Eye (tissue), 1 donor: ENCODE data around the gene TMEM233.

ENCODE experiments used
- DNase-seq: peaks from one replicate; pipeline ENCODE4 v3.0.0-alpha.2; 2015

Gene TMEM233

DNA sequence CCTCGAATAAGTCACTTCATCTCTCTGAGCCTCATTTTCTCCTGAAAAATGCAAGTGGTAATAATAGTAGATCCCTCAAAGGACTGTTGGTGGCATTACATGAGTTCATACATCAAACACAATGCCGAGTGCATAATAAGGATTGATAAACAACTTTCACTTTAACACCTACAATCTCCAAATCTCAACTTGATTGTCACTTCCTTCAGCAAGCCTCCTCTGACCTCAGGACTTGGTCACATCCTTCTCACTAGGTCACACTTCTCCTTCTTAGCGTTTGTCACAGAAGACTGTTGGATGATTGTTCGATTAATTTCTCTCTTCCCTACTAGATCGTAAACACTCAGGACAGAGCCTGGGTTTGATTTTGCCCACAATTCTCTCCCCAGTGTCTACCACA, 66.5 kb downstream of the TMEM233 start:
- no peak for DNase-seq

GRCh38 chr12:119661882-119662281, 68.3 kb downstream of the TMEM233 start:
- no peak for DNase-seq

- DNase-seq: no peak
Observed at GRCh38 chr12:119664642-119665041, 71.1 kb downstream of the TMEM233 start.

GRCh38 chr12:119665164-119665929, 71.8 kb downstream of the TMEM233 start:
- no peak for DNase-seq

DNA sequence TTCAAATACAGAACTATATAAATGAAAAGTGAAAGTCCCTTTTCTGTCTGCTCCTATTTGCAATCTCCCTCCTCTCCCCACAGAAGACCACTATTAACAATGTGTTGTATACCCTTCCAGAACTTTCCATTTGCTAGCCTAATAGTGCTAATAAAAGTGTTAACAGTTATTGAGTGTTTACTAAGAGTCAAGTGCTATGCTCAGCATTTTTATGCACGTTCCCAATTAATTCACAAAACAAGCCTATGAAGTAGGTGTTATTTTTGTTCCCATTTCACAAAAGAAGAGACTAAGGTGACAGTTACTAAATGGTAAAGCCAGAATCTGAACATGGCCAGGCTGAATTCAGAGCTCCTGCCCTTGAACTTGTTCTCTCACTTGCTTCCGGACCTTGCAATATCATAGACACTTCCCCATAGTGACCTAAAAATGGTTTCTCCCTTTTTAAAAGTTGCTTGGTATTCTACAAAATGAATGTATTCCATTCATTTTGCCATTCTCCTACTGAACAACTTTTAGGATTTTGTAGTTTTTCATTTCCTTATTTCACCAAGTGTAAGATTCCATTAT, 72.7 kb downstream of the TMEM233 start:
- no peak for DNase-seq

DNA sequence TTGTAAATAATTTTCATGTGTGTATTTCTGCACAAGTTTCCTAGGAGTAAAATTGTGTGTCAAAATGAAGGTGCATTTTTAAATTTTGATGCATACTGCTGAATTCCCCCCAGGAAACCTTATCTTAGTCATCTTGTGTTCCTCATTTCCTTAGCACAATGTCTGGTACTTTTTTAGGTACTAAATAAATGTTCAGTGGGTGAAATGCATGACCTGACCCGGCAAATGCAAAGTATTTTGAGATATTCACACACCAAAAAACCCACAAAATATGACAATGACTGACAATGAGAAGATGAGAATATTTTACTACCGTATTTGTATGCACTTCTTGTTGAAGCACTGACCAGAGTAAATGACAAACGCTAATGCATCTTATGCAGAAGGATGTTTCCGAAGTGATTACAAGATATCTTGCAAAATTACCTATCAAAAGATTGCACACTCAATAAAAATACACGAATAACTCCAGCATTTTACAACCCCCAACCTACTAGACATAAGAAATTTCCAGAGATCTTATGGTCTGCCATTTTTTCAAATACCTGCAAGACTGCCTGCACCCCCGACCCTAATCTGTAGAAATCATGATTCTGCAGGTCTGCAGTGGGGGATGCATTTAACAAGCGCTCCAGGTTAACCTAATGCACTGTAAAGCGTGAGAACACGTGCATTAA, 73.5 kb downstream of the TMEM233 start:
- no peak for DNase-seq

DNA sequence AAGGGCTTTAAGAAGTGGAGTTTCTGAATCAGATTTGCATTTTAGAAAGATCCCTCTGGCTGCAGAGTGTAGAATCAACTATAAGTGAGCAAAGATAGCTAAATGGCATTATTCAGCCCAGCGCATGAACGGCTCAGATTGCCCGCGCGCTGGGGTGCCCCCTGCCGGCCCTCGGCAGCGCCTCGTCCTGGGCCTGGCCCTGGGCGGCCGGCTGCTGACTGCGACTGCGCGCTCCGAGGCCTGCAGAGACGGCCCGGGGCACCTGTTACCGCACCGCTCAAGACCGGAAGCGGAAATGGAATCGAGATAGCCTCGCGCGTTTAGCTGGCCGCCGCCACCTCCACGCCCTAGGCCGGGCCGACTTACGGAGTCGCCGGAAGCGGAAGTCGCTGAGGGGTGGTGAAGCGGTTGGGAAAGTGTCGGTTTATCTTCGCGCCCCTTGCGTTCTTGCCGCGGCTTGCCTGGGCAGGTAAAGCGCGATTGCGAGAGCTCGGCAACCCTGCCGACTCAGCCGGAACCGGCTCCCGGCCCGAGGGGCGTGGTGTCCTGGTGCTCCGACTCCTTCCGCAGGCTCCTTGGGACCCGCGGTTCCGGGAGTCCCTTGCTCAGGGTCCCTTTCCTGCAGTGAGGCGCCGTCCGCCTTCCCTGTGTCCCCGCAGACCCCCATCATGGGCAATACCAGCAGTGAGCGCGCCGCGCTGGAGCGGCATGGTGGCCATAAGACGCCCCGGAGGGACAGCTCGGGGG, 74.2 kb downstream of the TMEM233 start, which contains the start of gene PRKAB1:
Gene PRKAB1, plus strand, starts transcription at position 557 of the 747 bp plus-strand sequence. Its CDS starts 112 bp downstream, at position 669.
- peak; percentile 98 for DNase-seq

DNA sequence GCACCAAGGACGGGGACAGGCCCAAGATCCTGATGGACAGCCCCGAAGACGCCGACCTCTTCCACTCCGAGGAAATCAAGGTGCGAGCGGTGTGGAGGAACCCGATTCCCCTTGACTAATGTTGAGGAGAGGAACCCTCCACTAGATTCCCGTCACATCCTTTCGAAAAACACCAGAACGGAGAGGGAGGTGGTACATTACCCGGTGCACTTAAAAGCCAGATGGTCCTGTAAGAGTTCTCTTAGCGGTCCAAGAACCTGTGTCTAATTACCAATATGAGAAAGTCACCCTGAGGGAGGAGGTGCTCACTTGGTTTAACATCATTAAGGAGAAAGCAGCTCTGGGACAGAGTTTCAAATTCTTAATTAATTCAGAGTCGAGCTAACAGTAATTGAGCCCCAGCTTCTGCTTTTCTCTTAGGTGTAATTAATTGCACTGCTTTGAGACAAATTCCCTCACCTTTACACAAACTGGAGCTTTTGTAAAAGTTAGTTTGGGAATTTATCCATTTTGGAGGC, 74.8 kb downstream of the TMEM233 start:
- DNase-seq: no peak

DNA sequence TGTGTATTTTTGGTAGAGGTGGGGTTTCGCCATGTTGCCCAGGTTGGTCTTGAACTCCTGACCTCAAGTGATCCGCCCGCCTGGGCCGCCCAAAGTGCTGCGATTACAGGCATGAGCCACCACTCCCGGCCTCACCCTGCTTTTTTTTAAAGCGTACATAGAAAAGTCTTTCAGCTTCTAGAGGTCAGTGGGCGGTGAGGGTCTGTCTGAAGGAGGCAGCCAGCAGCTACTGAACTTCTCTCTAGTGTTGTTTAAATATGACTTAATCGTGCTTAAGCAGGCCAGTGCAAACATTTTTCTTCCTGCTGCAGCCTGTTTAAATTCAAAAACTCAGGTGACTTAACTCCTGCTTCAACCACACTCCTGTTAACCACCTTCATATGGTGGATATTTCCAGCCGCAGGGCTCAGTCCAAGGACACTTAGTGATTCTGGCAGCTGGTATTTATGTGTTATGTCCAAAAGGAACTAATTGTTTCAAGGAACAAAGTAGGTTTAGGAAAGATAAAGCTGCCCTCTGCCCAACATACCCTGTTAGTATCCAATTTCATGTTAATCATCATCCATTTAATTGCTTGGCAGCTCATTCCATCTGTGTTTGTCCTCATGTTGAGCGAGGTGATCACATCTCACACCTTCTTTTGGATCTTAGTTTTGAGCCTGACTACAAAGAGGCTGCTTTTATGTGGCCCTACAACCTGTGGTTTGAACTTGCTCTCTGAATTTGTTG, 76.3 kb downstream of the TMEM233 start:
- no peak for DNase-seq

GRCh38 chr12:119671070-119671469, 77.5 kb downstream of the TMEM233 start:
- DNase-seq: no peak

DNA sequence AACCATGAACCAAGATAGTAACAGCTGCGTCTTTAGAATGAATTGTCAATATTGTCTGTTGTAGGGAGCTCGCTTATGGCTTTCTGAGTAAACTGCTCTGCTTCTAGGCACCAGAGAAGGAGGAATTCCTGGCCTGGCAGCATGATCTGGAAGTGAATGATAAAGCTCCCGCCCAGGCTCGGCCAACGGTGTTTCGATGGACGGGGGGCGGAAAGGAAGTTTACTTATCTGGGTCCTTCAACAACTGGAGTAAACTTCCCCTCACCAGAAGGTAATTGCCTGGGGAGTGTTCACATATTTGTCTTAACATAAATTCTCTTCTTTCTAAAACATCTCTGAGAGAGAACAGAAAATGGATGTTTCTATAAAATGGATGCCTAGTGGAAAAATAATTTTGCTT, 78.6 kb downstream of the TMEM233 start:
- no peak for DNase-seq

DNA sequence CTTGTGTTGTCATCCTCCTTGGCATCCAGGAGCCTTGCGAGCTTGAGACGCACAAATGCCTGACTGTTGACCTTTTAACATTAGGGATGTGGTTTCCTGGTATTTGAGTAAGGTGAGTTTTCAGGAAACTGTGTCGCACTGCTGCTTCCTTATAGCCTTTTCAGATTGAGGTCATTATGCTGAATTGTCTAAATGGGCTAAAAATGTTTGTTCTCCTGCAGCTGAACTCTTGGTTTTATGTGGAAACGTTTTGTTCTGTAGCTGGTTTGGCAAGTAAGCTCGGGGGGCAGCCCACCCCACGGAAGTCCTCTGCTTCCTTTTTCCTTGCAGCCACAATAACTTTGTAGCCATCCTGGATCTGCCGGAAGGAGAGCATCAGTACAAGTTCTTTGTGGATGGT, 80.1 kb downstream of the TMEM233 start:
- no peak for DNase-seq

- DNase-seq: no peak
Observed at GRCh38 chr12:119674560-119674959, 81.0 kb downstream of the TMEM233 start.

- DNase-seq: no peak
Observed at GRCh38 chr12:119676022-119676421, 82.4 kb downstream of the TMEM233 start.

- DNase-seq: no peak
Observed at GRCh38 chr12:119676573-119676972, 83.0 kb downstream of the TMEM233 start.

GRCh38 chr12:119678459-119678858, 84.9 kb downstream of the TMEM233 start:
- DNase-seq: no peak

DNA sequence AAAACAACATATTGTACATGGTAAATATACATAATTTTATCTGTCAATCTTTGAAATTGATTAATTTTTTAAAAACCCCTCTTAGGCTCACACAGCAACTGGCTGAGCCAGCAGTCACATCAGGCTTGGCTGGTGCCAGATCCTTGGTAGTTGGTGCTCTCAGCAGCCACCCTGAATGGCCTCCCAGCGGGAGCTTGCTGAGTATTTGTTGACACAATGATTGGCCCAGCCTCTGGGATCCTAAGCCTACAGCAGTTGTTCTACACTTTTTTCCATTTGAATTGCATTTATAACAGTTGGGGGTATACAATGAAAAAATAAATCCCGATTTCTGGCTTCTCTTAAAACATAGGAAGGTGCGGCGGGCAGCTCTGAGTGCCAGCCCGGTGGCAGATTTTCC, 85.5 kb downstream of the TMEM233 start:
- no peak for DNase-seq

DNA sequence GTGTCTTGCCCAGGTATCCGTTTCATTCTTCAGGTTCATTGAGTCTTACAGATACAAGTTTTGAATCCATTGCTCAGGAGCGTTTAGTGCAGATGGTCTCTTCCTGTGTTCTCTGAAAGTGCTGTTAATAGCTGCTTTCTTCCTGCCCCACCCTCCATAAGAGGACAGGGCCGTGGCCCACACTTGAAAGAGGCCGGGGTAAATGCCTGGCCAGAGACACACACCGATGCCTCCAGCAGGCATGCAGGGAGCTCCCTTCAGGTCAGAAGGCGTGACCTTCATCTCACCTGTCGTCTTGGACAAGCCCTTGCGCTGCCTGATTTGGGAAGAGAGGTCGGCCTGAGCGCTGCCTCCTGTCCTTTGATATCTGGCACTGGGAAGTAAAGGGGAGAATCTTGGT, 85.9 kb downstream of the TMEM233 start:
- DNase-seq: no peak

- no peak for DNase-seq
Observed at GRCh38 chr12:119681111-119681510, 87.5 kb downstream of the TMEM233 start.

DNA sequence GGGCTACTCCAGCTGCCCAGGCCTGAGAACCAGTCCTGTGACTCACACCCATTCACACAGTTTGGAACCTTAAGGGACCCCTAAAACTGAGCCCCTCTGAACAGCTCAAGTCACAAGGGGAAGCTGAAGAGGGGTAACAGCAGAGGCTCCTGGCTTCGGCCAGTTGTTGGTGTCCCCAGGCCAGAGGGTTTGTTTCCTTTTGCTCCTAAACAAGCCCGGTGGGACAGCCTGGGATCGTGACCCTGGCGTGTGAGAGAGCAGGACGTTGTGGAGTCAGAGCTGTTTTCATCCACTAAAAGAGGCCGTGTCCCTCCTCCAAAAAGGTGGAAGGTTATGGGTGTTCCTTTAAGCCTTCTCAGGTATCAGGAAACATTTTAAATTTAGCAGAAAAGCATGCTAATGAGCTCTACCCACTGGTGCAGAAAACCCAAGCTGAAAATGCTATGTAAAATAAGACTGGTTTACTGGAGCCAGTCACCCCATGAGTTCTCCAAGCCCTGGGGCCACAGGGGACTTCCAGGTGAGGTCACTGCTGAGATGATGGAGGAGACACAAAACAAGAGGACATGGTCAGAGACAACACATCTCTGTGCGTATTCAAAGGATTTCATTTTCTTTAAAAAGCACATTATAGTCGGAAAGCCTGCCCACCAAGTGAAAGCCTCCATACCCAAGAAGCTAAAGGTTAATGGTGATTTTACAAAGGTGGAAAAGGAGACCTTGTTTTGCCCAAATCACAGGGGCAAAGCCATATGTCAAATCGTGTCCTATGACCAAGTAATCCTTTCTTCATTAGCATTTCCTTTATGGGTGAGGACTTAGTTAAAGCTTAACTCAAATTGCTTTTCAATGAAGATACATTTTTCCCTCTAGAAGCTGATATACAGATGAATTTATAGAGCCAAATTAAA, 88.4 kb downstream of the TMEM233 start:
- no peak for DNase-seq

DNA sequence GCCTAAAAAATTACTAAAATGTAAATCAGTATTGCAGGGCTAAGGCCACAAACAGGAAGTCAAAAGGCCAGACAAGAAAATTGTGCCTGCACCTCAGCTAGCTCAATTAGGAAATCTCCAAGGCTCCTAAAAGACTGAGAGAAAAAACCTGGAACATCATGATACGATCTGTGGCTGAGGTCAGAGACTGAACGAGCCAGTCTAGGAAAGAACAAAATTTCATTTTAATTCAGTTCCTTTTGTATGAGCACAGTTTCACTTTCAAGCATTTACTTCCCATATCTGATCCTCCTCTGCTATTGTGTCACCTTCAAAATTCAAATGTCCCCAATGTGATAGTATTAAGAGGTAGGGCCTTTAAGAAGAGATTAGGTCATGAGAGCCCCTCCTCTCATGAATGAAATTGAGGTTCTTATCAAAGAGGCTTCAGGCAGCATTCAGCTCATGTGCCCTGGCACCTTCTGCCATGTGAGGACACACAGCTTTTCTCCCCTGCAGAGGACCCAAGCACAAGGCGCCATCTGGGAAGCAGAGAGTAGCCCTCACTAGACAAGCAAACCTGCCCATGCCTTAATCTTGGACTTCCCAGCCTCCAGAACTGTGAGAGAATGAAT, 89.2 kb downstream of the TMEM233 start:
- no peak for DNase-seq
